ENCODE measurements around the gene ZC3H8.

The ZC3H8 gene

DNA sequence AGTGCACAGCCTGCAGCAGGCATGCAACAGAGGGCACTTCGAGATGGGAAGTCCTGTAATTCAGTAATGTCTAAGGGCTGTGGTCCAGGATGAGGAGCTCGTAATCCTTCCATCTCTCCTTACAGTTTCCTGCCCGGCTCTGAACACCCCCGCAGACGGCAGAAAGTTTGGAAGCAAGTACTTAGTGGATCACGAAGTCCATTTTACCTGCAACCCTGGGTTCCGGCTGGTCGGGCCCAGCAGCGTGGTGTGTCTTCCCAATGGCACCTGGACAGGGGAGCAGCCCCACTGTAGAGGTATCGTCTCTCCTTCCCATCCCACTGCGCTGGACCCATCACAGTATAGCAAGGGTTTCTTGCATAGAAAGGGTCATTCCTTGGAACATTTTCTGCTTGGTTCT lies 90.0 kb downstream of the ZC3H8 start:
- no peak for DNase-seq (ENCODE audit: low read depth in 2 of 2)

GRCh38 chr2:112163541-112163981 lies 91.3 kb downstream of the ZC3H8 start:
- no peak for DNase-seq (ENCODE audit: low read depth in 2 of 2)

DNA sequence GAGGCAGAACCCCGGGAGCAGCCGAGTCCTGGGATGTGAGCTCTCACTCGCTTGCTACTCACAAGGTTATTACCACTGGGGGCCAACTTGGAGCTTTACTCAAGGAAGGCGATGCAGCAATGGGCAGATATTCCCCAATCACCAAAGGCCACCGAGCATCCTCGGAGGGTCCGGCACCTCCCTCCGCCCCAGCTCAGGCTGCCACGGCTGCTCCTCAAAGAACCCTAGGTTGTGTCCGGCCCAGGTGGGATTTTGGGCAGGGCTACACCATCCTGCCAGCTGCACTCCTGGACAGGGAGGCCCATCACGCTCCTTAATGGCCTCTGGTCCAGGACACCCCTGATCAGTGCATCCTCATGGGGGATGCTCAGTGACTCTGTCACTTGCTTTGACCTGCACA lies 91.9 kb downstream of the ZC3H8 start:
- DNase-seq (ENCODE audit: low read depth in 2 of 2) = no peak

DNA sequence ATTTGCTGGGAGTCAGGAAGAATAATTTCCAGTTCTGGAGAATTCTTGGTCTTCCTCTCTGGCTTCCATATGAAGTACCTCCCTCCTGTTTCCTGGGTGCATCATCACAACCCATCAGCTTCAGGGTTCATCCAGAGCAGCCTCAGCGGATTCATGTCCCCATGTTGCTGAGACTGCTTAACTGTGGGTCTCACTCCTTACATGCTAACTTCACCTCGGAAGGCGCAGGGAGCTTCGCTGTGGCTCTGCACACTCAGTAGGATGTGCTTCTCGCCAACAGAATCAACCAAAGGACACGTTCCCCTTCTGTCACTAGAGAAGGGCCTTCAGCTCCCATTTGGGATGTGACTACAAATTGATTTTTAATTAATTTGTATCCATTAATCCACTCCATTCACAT lies 92.5 kb downstream of the ZC3H8 start:
- no peak for DNase-seq (ENCODE audit: low read depth in 2 of 2)

Measured in stimulated activated CD8-positive, alpha-beta memory T cell treated with anti-CD3 and anti-CD28 coated beads, Interleukin-7, amount 100 ng/mL, for 4 hours (primary cell).